GM23248 (cell line): ENCODE data around the gene GP1BA.

Experiments
- EZH2 ChIP-seq: fragments of 200-600 bp; sonication (generic); IDR thresholded peaks from 2 replicates; pipeline ENCODE4 v1.6.1; 2018; ENCODE audit warnings: antibody characterized with exemption, mild to moderate bottlenecking; ENCODE audit not compliant: insufficient read depth, poor library complexity, severe bottlenecking
- EZH2phosphoT487 ChIP-seq: fragments of 200-600 bp; sonication (generic); IDR thresholded peaks from 2 replicates; pipeline ENCODE4 v1.6.1; 2018; ENCODE audit warnings: antibody characterized with exemption, moderate library complexity, mild to moderate bottlenecking, low read depth; ENCODE audit not compliant: insufficient read depth

DNA sequence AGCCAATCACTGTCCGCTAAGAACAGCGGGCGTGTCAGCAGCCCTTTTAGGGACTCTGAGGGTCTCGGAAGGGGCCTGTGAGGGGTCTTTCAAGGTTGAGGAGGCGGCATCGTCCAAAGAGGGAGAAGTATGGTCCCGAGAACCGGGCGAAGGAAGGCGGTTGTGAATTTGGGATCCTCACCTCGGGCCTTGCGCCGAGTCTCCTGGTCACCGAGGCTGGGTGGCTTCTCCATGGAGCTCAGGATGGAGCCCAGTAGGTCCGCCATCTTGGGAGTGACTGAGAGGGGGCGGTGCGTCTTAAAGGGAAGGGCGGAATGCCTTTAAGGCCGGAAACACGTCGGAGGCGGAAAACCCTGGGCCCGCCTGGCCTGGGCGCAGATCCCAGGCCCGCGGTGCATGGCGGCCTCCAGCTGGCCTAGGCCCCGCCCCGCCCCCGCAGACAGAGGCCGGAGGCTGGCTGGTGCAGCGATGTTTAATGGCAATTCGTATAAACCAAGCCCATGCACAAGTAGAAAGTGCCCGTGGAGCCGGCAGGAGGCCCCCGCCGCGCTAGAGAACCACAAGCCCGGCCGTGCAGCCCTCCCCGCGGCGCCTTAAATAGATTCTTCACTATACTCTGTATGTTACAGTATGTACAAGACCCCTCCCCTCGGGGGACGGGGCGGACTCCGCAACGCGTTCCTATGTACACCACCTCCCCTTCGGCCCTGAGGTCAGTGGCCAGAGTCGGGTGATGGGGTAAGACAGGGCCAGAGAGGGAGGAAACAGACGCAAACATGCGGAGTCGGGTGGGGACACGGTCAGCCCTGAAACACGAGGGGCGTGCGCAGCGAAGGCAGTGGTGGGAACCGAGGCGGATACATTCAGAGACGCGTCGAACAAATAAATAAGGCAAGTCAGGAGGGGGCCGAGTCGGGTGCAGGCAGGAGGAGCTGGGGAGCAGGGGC is 35.7 kb downstream of the GP1BA start, which contains the start of gene SPAG7:
- TF ChIP-seq EZH2, result no peak
- no peak for TF ChIP-seq EZH2phosphoT487
